Stimulated activated CD4-positive, alpha-beta T cell treated with anti-CD3 and anti-CD28 coated beads, Interleukin-12 subunit alpha, Interleukin-12 subunit beta, amount 100 ng/mL, for 4 hours (primary cell): Measurements from ENCODE around the gene TMUB2.

Experiments used
- DNase-seq: peaks from one replicate; pipeline ENCODE4 v3.0.0-alpha.2; 2020

Gene TMUB2

GRCh38 chr17:44176671-44177501 lies 9.9 kb upstream of the TMUB2 start:
- DNase-seq = no peak

GRCh38 chr17:44177640-44178039 lies 9.1 kb upstream of the TMUB2 start:
- DNase-seq = no peak

- no peak for DNase-seq
Observed at GRCh38 chr17:44178133-44178532, 8.6 kb upstream of the TMUB2 start.

- no peak for DNase-seq
Observed at GRCh38 chr17:44183024-44183423, 3.7 kb upstream of the TMUB2 start.

- no peak for DNase-seq
Observed at GRCh38 chr17:44184212-44184810, 2.5 kb upstream of the TMUB2 start.

- DNase-seq = no peak
Observed at GRCh38 chr17:44187131-44187899, 543 bp downstream of the TMUB2 start.

GRCh38 chr17:44188576-44189403 lies 2.0 kb downstream of the TMUB2 start:
- DNase-seq = no peak

- DNase-seq = no peak
Observed at GRCh38 chr17:44190481-44190880, 3.7 kb downstream of the TMUB2 start.

GRCh38 chr17:44191369-44191768 lies 4.6 kb downstream of the TMUB2 start:
- DNase-seq = no peak

- DNase-seq = no peak
Observed at GRCh38 chr17:44191941-44192496, 5.2 kb downstream of the TMUB2 start.

GRCh38 chr17:44192750-44193149 lies 6.0 kb downstream of the TMUB2 start:
- DNase-seq = no peak

- DNase-seq = no peak
Observed at GRCh38 chr17:44193326-44194084, 6.7 kb downstream of the TMUB2 start.

GRCh38 chr17:44197107-44197506 lies 10.3 kb downstream of the TMUB2 start:
- no peak for DNase-seq

- no peak for DNase-seq
Observed at GRCh38 chr17:44197980-44198720, 11.4 kb downstream of the TMUB2 start.

- DNase-seq = peak; percentile 63
Observed at GRCh38 chr17:44198721-44199552, 12.2 kb downstream of the TMUB2 start.

GRCh38 chr17:44199553-44200477 lies 13.0 kb downstream of the TMUB2 start, which contains the start of gene ATXN7L3:
Gene ATXN7L3 (minus strand): TSS chr17:44199884. CDS start chr17:44198070, 1,814 bp downstream.
- peak; percentile 100 for DNase-seq

GRCh38 chr17:44200478-44201155 lies 13.8 kb downstream of the TMUB2 start:
- no peak for DNase-seq

GRCh38 chr17:44202756-44203155 lies 16.0 kb downstream of the TMUB2 start:
- DNase-seq = no peak
